Measurements from ENCODE around the gene SRP14.

Gene SRP14

GRCh38 chr15:40067921-40068624 lies 29.1 kb upstream of the SRP14 start:
- DNase-seq, result no peak

- DNase-seq, result no peak
Observed at GRCh38 chr15:40066589-40066988, 27.6 kb upstream of the SRP14 start.

DNA sequence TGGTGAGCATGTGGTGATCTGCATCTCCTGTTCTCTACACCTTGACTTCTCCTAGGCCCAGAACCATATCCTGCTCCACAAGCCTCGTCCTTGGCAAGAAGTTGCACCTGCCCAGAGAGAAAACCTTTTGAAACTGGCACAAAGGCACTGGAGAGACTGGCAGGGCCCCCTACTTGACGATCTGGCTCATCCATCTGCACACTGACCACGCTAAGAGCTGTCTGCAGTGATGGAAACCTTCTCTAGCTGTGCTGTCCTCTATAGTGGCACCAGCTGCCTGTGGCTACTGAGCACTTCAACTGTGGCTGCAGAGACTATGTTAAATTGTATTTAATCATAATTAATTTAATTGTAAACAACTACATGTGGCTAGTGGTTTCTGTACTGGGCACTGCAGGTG lies 26.2 kb upstream of the SRP14 start:
- peak; percentile 70 for DNase-seq

DNA sequence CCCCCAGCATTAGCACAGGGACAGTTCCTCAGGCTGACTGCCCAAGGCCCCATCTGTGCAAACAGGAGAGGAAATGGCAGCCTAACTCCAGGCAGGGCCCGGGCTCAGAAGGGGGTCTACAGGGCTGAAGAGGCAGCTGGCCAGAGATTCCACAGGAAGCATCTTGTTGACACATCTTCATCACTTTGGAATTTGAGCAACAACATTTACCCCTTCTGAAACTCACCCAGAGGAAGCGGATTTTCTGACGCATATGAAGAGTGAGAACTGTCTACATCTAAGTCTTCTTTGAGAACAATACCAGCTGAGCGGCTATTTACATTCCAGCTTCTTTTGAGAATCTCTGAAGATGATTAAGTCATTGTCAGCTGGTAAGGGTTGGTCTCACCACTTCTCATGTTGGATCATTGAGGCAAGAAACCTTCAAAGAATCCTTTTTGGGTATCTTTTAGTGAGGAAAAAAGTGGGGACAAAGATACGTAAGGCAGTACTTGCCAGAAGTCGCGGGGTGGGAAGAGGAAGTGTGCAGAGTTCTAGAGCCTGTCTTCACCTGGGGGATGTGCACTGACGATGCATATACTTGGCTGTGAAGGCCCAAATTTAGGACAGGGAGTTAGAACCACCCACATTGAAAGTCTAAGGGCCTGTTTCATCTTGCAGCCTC lies 25.4 kb upstream of the SRP14 start:
- DNase-seq, result no peak

GRCh38 chr15:40063563-40064011 lies 24.6 kb upstream of the SRP14 start:
- no peak for DNase-seq

GRCh38 chr15:40062816-40063562 lies 24.0 kb upstream of the SRP14 start:
- no peak for DNase-seq

DNA sequence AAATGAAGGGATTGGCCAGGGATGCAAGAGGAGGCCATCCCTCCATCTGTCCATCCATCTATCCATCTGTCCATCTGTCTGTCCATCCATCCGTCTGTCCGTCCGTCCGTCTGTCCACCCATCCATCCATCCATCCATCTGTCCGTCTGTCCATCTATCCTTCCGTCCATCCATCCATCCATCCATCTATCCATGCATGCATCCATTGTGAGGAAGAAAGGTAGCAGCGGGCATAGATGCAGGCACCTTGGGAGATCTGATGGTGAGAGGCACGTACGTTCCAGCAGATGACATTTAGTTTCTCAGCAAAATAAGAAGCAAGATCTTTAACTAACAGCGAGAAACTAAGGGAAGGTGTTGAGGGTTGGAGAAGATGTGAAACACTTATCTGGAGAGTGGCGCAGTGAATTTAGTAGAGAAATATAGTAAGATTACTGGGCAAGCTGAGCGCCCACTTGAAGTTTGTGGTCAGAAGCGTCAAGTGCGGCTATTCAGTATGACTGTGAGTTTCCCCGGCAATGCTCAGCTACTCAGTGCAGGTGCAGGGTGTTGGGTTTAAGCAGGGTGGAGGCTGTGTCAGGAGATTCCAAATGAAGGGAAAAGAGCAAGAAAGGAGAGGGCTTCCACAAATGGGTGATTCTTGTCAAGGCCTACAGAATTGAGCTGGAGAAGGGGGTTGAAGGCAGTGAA lies 22.4 kb upstream of the SRP14 start:
- DNase-seq, result peak; percentile 36

DNA sequence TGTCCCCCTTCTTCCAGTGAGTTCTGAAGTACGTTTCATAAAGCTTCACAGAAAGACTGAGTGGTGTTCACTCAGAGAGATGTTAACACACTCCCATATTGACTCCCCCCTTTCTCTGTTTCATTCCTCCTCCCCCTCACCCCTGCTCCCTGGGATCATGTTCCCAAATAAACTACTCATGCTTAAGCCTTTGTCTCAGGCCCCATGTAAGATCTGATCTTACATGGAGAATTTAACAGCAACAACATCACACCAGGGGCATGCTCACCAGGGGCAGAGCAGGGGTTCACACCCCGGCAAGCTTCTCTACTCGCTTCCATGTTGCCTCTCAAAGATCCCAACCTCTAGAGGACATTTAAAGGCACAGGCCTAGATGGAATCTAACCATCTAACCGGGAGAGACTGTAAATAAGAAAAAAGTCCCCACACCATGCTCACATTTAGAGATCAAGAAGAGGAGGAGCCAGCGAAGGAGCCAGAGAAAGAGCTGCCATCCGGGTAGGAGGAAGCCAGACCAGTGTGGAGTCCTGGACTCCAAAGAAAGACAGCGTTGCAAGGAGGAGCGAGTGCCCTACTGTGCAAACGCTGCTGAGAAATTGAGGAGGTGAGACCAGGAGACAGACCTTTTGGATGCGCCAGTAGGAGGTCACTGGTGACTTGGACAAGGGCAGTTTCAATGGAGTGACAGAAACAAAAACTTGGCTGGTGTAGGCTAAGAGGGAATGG lies 21.4 kb upstream of the SRP14 start:
- no peak for DNase-seq

- no peak for DNase-seq
Observed at GRCh38 chr15:40059821-40060220, 20.8 kb upstream of the SRP14 start.

DNA sequence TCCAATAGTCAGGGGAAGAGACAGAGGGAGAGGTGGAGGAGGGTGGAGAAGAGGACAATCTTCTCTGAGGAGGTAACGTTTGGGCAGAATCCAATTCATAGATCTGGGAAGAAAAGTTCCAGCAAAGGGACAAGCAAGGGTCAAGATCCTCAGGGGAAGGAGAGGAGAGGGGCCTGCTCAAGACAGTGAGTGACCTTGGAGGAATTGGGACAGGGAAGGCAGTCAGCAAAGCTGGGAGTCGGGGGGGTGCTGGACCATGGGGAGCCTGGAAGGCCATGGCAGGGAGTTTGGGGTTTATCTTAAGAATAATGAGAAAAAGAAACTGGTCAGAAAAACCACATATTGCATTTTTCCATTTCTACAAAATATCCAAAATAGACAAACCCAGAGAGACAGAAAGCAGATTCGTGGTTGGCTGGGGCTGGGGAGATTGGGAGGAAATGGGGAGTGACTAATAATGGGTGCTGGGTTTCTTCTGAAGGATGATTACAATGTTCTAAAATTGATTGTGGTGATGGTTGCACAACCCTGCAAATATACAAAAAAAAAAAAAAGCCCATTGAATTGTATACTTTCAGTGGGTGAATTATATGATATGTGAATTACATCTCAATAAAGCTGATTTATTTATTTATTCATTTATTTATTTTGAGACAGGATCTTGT lies 19.6 kb upstream of the SRP14 start:
- DNase-seq, result no peak

GRCh38 chr15:40055576-40056293 lies 16.8 kb upstream of the SRP14 start:
- peak; percentile 9 for DNase-seq

DNA sequence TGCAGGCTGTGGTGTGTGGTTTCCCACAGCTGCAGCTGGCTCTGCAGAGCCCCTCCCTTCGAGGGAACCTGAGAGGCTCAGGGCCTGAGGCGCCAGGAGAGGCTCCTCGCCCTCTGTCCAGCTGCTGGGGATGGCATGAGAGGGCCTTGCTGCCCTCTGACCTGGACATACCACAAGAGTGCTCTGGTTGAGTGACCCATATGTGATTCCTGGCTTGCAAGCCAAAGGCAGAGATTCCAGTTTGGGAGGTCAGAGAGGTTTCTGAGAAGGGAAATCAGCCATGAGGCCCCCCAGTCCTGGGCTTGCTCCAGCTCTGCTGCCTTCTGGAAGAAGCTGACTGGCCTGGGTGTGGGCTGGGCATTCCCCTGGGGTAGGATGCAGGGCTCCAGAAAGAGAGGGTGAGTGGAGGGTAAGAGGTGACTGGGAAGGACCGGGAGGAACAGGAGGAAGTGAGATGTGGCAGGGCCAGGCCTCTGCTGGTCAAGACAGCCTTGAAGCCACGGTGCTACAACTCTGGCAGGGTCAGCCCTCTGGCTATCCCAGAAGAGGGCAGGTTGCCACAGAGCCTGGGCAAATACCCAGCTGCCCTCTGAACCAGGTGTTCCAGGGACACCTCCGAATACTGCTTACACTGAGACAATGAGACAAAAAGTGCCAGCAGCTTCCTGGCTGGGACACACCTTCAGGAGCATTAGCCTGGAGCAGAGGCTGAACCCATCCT lies 16.0 kb upstream of the SRP14 start:
- DNase-seq, result peak; percentile 52

GRCh38 chr15:40054605-40054854 lies 15.5 kb upstream of the SRP14 start:
- DNase-seq, result no peak

- DNase-seq, result no peak
Observed at GRCh38 chr15:40053831-40054604, 15.0 kb upstream of the SRP14 start.

DNA sequence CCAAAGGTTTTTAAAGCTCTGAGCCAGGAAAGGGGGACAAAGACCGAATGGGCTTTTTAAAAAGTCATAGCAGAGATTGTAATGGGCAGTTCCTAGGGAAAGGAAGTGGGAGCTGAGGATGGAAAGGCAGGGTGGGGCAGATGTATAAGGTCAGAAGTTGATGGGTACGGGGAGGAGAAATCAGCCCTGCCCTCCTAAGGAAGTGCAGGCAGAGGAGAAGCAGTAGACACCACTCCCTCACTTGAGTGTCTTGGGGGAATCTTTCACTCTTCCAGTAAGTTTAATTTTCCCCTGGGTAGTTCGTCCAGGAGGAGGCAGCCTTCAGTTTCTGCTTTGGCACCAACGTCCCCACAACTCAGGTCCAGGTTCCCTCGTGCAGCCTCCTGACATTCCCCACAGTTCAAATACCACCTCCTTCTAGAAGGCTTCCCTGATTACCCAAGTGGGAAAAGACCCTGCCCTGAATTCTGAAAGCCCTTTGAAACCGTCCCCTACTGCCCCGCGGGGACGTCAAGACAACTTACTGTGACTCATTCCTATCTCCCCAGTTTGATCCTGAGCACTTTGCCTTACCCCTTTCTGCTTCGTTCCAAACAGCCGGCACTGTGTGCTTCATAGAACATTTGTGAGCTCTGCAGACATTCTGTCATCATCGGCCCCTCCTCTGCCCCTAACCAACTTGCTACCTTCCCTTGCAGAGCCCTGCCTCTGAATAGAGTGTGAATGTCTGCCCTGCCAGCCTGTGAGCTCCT lies 14.3 kb upstream of the SRP14 start:
- DNase-seq, result no peak

GRCh38 chr15:40052604-40053003 lies 13.6 kb upstream of the SRP14 start:
- no peak for DNase-seq

GRCh38 chr15:40051616-40052415 lies 12.8 kb upstream of the SRP14 start:
- DNase-seq, result no peak

DNA sequence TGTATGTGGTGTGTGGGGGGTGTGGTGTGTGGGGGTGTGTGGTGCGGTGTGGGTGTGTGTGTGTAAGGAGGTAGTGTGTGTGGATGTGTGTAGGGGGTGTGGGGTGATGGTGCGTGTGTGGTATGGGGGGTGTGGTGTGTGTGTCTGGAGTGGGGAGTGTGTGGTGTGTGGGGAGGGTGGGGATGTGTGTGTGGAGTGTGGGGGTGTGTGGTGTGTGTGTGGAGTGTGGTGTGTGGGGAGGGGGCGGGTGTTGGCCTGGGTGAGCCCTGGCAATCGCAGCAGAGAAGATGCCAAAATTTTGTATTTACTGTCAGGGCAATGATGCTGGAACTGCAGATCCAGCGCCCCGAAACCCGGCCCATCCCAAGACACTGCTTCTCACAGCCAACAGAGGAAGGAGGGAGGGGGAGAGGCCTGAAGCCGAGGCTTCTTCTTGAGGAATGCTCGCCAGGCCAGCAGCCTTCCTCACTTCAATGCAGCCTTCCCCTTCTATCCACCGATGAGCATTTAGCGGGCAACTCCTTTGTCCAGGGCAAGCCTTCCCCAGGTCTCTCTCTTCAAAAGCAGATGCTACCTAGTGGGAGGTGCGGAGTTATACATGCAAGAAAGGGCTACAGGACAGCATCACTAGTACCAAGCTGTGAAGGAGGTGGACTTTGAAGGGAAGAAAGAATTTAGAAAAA lies 11.9 kb upstream of the SRP14 start:
- DNase-seq, result no peak

Data from NCI-H510A treated with DMSO at 0.1 percent for 48 hours (cell line).